K562 (cell line): ENCODE measurements around the gene NF2. TPM values are rescaled to one million over a fixed set of nuclear protein-coding genes. Genes with fewer than 3 reads are reported as not detected.

Source experiments
- ATAC-seq: fragments of 200-7000 bp; cut with Tn5 transposase; 3 replicates; pipeline ENCODE4 v1.9.1; 2020; ENCODE audit warnings: moderate library complexity
- BruUV-seq: library from RNA; stranded (reverse); fragments of 400-500 nt; replicated peaks from 2 replicates; lab custom pipeline; 2021; lab: Mats Ljungman, UMichigan
- CTCF ChIA-PET: fragments of 300-600 bp; formaldehyde crosslinking; extraction: SDS; loops from one replicate; lab custom pipeline; 2021; ENCODE audit warnings: low intra/inter-chr PET ratio; lab: Yijun Ruan, JAX
- POLR2A ChIA-PET: fragments of 300-600, 350-650 bp; sonication (Branson Sonifier 250); formaldehyde crosslinking; extraction: SDS; loops from one replicate; lab custom pipeline; 2021; ENCODE audit warnings: antibody characterized with exemption, inconsistent platforms; lab: Yijun Ruan, JAX
- DNase-seq, 4 experiments: peaks; one replicate each; pipeline versions ENCODE4 v3.0.0 to v3.0.0-alpha.2; 2011 to 2018; ENCODE audit warnings: low spot score in 3 of 4, mixed read lengths in 3 of 4; ENCODE audit errors: extremely low read depth in 1 of 4
- FAIRE-seq: peaks from 2 replicates; lab custom pipeline; 2011; peaks lifted over from hg19 to GRCh38; lab: Jason Lieb, UNC
- H2AFZ ChIP-seq: 2 replicates; pipeline ENCODE4 v1.6.0; 2011; ENCODE audit warnings: low read depth, low read length, control low read depth, inconsistent platforms
- H3K27ac ChIP-seq: fragments of 200-600 bp; 3 replicates; pipeline ENCODE4 v1.8.0; 2011; ENCODE audit warnings: low read depth, mild to moderate bottlenecking, control low read depth, inconsistent platforms, low read length, moderate library complexity, mixed read lengths; ENCODE audit errors: extremely low read depth
- H3K27me3 ChIP-seq, 2 experiments: fragments of 300-600 bp in 1 of 2; 2 replicates in 1 of 2; 3 replicates in 1 of 2; pipeline versions ENCODE4 v1.6.0 to v1.8.0; 2011; ENCODE audit warnings: inconsistent platforms in 2 of 2, low read length in 2 of 2, mild to moderate bottlenecking in 1 of 2, mixed read lengths in 1 of 2, moderate library complexity in 1 of 2; ENCODE audit not compliant: control insufficient read depth in 2 of 2, insufficient read depth in 2 of 2
- H3K36me3 ChIP-seq: fragments of 300-600 bp; 3 replicates; pipeline ENCODE4 v1.8.0; 2011; ENCODE audit warnings: mild to moderate bottlenecking, low read length, inconsistent platforms; ENCODE audit not compliant: control insufficient read depth, insufficient read depth
- H3K4me1 ChIP-seq, 2 experiments: fragments of 200-600 bp in 1 of 2; replicated peaks in 1 of 2; 2 replicates in 1 of 2; 3 replicates in 1 of 2; pipeline versions ENCODE4 v1.5.1 to v1.8.0; 2011; ENCODE audit warnings: inconsistent platforms in 2 of 2, low read length in 2 of 2, mild to moderate bottlenecking in 1 of 2, mixed read lengths in 1 of 2, moderate library complexity in 1 of 2; ENCODE audit not compliant: control insufficient read depth in 2 of 2, insufficient read depth in 2 of 2
- H3K4me2 ChIP-seq: 2 replicates; pipeline ENCODE4 v1.6.1; 2011; ENCODE audit warnings: low read length, control low read depth, inconsistent platforms, mixed read lengths; ENCODE audit not compliant: insufficient read depth
- H3K4me3 ChIP-seq: fragments of 200-600 bp; sonication (generic), shearing (Covaris generic); 2 replicates; pipeline ENCODE4 v1.5.1; 2016; ENCODE audit warnings: control low read depth, inconsistent platforms
- H3K79me2 ChIP-seq: fragments of 200-600 bp; 3 replicates; pipeline ENCODE4 v1.8.0; 2011; ENCODE audit warnings: low read length, inconsistent platforms; ENCODE audit not compliant: control insufficient read depth, insufficient read depth
- H3K9ac ChIP-seq, 2 experiments: 2 replicates each; pipeline versions ENCODE4 v1.6.0 to v1.6.1; 2011; ENCODE audit warnings: low read depth in 2 of 2, low read length in 2 of 2, control low read depth in 1 of 2, inconsistent platforms in 1 of 2, mild to moderate bottlenecking in 1 of 2, mixed read lengths in 1 of 2; ENCODE audit not compliant: insufficient read depth in 1 of 2
- H3K9me1 ChIP-seq: one replicate; pipeline ENCODE4 v1.6.0; 2011; ENCODE audit warnings: inconsistent platforms, mild to moderate bottlenecking, low read length, moderate library complexity; ENCODE audit not compliant: control insufficient read depth, insufficient read depth
- H3K9me3 ChIP-seq: replicated peaks from 2 replicates; pipeline ENCODE4 v1.5.1; 2011; ENCODE audit warnings: low read depth, low read length, inconsistent platforms; ENCODE audit not compliant: control insufficient read depth, insufficient read depth
- H4K20me1 ChIP-seq: replicated peaks from 2 replicates; pipeline ENCODE4 v1.6.1; 2011; ENCODE audit warnings: low read length, inconsistent platforms, mixed read lengths; ENCODE audit not compliant: control insufficient read depth, insufficient read depth
- ATF2 ChIP-seq: sonication (generic); formaldehyde crosslinking; IDR thresholded peaks from 2 replicates; pipeline ENCODE4 v1.8.1; 2022; ENCODE audit warnings: missing genetic modification reagents
- BRF1 ChIP-seq: IDR thresholded peaks from 3 replicates; pipeline ENCODE4 v1.6.1; 2011; ENCODE audit warnings: borderline replicate concordance, mild to moderate bottlenecking; ENCODE audit not compliant: insufficient read length; ENCODE audit errors: extremely low read depth
- GABPB2 ChIP-seq: fragments of 250-450 bp; sonication (Bioruptor Pico); conservative IDR thresholded peaks from 2 replicates; pipeline ENCODE4 v1.5.1; 2021; ENCODE audit warnings: mild to moderate bottlenecking
- HDAC6 ChIP-seq: IDR thresholded peaks from 2 replicates; pipeline ENCODE4 v1.6.1; 2012; ENCODE audit warnings: low read depth, mild to moderate bottlenecking, control low read depth, inconsistent platforms, low read length, moderate library complexity
- KDM1A ChIP-seq, 2 experiments: fragments of 450-650 bp; IDR thresholded peaks; 2 replicates each; pipeline ENCODE4 v1.6.1; 2016; ENCODE audit warnings: mild to moderate bottlenecking in 2 of 2
- LCOR ChIP-seq: sonication (generic); formaldehyde crosslinking; IDR thresholded peaks from 2 replicates; pipeline ENCODE4 v1.8.0; 2022; ENCODE audit warnings: mild to moderate bottlenecking, missing genetic modification reagents
- PHF21A ChIP-seq: fragments of 450-650 bp; IDR thresholded peaks from 2 replicates; pipeline ENCODE4 v1.6.1; 2017; ENCODE audit warnings: low read depth, borderline replicate concordance
- RCOR1 ChIP-seq, 2 experiments: IDR thresholded peaks; 2 replicates each; pipeline ENCODE4 v1.6.1; 2012; ENCODE audit warnings: low read depth in 2 of 2, low read length in 2 of 2, borderline replicate concordance in 1 of 2, improper control_type of control experiment in 1 of 2
- RFX5 ChIP-seq: IDR thresholded peaks from 2 replicates; pipeline ENCODE4 v1.6.1; 2011; ENCODE audit warnings: low read depth, mild to moderate bottlenecking, improper control_type of control experiment, low read length
- SIX5 ChIP-seq, 2 experiments: IDR thresholded peaks; 2 replicates each; pipeline ENCODE4 v1.6.1; 2011; ENCODE audit warnings: low read length in 2 of 2, borderline replicate concordance in 1 of 2, low read depth in 1 of 2, mild to moderate bottlenecking in 1 of 2, moderate library complexity in 1 of 2; ENCODE audit not compliant: insufficient read depth in 1 of 2
- TCF7 ChIP-seq: sonication (generic); IDR thresholded peaks from 2 replicates; pipeline ENCODE4 v1.6.1; 2016; ENCODE audit warnings: antibody characterized with exemption, borderline replicate concordance
- ZNF175 ChIP-seq: fragments of 200-800 bp; sonication (Bioruptor generic); IDR thresholded peaks from 2 replicates; pipeline ENCODE4 v1.6.1; 2016; ENCODE audit warnings: low read depth, mild to moderate bottlenecking, missing genetic modification characterization, missing compliant biosample characterization
- ZNF280A ChIP-seq: fragments of 450-650 bp; IDR thresholded peaks from 2 replicates; pipeline ENCODE4 v1.6.1; 2018; ENCODE audit warnings: mild to moderate bottlenecking, low read depth; ENCODE audit not compliant: partially characterized antibody
- ZNF512 ChIP-seq: IDR thresholded peaks from 2 replicates; pipeline ENCODE4 v1.6.1; 2016; ENCODE audit warnings: missing genetic modification characterization, missing compliant biosample characterization
- WGBS: fragments of 100-300 bp; shearing (Covaris generic); methylation state at CpG from one replicate; pipeline ENCODE4 v1.1.6; 2016; ENCODE audit warnings: low coverage, mixed read lengths; ENCODE audit not compliant: insufficient coverage; ENCODE audit errors: missing lambda C conversion rate; 5-methylcytosine and 5-hydroxymethylcytosine counted together
- in situ Hi-C: fragments of 300-500 bp; cut with MboI; formaldehyde crosslinking; loops from 4 replicates; pipeline ENCODE4 v1.15.0; 2018; ENCODE audit warnings: inconsistent platforms, mixed read lengths
- intact Hi-C: fragments of 100-400 bp; cut with micrococcal nuclease; formaldehyde crosslinking; loops from 2 replicates; pipeline ENCODE4 v1.14.2; 2022
- polyA plus RNA-seq, 8 experiments: library from polyadenylated mRNA; depleted of rRNA in 4 of 8; stranded (reverse) in 5 of 8; unstranded in 3 of 8; fragments of >200 nt; fragmentation: Nextera tagmentation in 2 of 8; fragmentation: Illumina TruSeq in 1 of 8; extraction: Ambion mirVana in 2 of 8; extraction: Trizol in 1 of 8; gene quantifications; 2 replicates each; pipeline versions ENCODE4 v1.2.1 to v1.2.3, GENCODE V29; 2011 to 2014; ENCODE audit warnings: inconsistent platforms in 1 of 8, missing spikeins in 1 of 8
- total RNA-seq, 7 experiments: library from RNA; depleted of rRNA in 6 of 7; stranded (reverse); fragments of >200 nt in 6 of 7; fragmentation: Illumina TruSeq in 2 of 7; extraction: Trizol in 2 of 7; gene quantifications; 2 replicates each; pipeline versions ENCODE4 v1.2.1 to v1.2.3, GENCODE V29; 2011 to 2021; ENCODE audit warnings: low replicate concordance in 1 of 7
- TF ChIP-seq, protein P1 (sequence below): sonication (generic); formaldehyde crosslinking; IDR thresholded peaks from 2 replicates; pipeline ENCODE4 v1.8.1; 2023; ENCODE audit warnings: mild to moderate bottlenecking, missing genetic modification reagents

Gene NF2
- total and polyA plus RNA-seq, 9 of the 15 experiments (the other 6 are each of a cell fraction or from before 2014, with no cell fraction given): 2.2 to 32.5 (median 15.2) TPM

- H3K4me1 ChIP-seq: peaks cover 8 to 38% of the 10 kb centered on the region in 2 experiments; a peak in 4 of 5 replicates
- in situ Hi-C loops: no loop called here
- intact Hi-C loops: loop anchor here (5.0 kb wide), 1 partner anchor 384 kb away; no protein-coding TSS in a partner anchor
- no peaks in the 10 kb centered on the region for H4K20me1 ChIP-seq
- WGBS: 0% methylated on average over 1 of the region's 7 CpGs
- no peaks in the 10 kb centered on the region for H3K9me1 ChIP-seq
- no peak overlapping the region for H3K27ac ChIP-seq
- BruUV-seq: no TSS peak
- ChIA-PET POLR2A (no interaction called here), CTCF (no interaction called here)
- no peaks in the 10 kb centered on the region for H3K36me3 ChIP-seq
- no peaks in the 10 kb centered on the region for H3K9me3 ChIP-seq
- no peaks in the 10 kb centered on the region for H3K79me2 ChIP-seq
- ATAC-seq (no peak), DNase-seq (no peak), FAIRE-seq (no peak)
- peaks cover 0 to 10% of the 10 kb centered on the region in 2 experiments; a peak in 2 of 5 replicates for H3K27me3 ChIP-seq
- no peak overlapping the region for H3K4me3 ChIP-seq
- H3K4me2 ChIP-seq: no peak overlapping the region
- no peak overlapping the region for H3K9ac ChIP-seq
- no peak overlapping the region for H2AFZ ChIP-seq
- TF ChIP-seq SIX5 (IDR thresholded peaks at IDR 0.05; ENCODE audit: borderline replicate concordance in 1 of 2, insufficient read depth in 1 of 2, low read depth in 1 of 2, low read length in 2 of 2): no peak
- no peak for TF ChIP-seq ATF2 (CRISPR knock-in tag)
- no peak for TF ChIP-seq BRF1
- TF ChIP-seq HDAC6: no peak
- TF ChIP-seq RFX5: no peak
- TF ChIP-seq, protein P1, sequence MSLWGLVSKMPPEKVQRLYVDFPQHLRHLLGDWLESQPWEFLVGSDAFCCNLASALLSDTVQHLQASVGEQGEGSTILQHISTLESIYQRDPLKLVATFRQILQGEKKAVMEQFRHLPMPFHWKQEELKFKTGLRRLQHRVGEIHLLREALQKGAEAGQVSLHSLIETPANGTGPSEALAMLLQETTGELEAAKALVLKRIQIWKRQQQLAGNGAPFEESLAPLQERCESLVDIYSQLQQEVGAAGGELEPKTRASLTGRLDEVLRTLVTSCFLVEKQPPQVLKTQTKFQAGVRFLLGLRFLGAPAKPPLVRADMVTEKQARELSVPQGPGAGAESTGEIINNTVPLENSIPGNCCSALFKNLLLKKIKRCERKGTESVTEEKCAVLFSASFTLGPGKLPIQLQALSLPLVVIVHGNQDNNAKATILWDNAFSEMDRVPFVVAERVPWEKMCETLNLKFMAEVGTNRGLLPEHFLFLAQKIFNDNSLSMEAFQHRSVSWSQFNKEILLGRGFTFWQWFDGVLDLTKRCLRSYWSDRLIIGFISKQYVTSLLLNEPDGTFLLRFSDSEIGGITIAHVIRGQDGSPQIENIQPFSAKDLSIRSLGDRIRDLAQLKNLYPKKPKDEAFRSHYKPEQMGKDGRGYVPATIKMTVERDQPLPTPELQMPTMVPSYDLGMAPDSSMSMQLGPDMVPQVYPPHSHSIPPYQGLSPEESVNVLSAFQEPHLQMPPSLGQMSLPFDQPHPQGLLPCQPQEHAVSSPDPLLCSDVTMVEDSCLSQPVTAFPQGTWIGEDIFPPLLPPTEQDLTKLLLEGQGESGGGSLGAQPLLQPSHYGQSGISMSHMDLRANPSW: no peak
- TF ChIP-seq GABPB2 (CRISPR knock-in tag): no peak
- no peak for TF ChIP-seq LCOR (CRISPR knock-in tag)
- no peak for TF ChIP-seq RCOR1 (IDR thresholded peaks at IDR 0.05; ENCODE audit: borderline replicate concordance in 1 of 2, low read depth in 2 of 2, low read length in 2 of 2)
- TF ChIP-seq PHF21A: no peak
- TF ChIP-seq TCF7: no peak
- no peak for TF ChIP-seq KDM1A (IDR thresholded peaks at IDR 0.05)
- no peak for TF ChIP-seq ZNF512 (tag)
- TF ChIP-seq ZNF280A: no peak
- no peak for TF ChIP-seq ZNF175 (CRISPR knock-in tag)
These were observed 100.2 kb downstream of the NF2 start for GRCh38 chr22:29703569-29704195.
